Keratinocyte (primary cell): ENCODE results near the gene INVS. TPM values are rescaled to one million over a fixed set of nuclear protein-coding genes. Genes with fewer than 3 reads are reported as not detected.

Experiments
- DNase-seq: peaks from one replicate; pipeline ENCODE4 v3.0.0-alpha.2; 2011; ENCODE audit warnings: low read depth, missing footprints, low spot score
- FAIRE-seq: peaks from 2 replicates; lab custom pipeline; 2011; peaks lifted over from hg19 to GRCh38; lab: Jason Lieb, UNC
- H2AFZ ChIP-seq: 2 replicates; pipeline ENCODE4 v1.6.0; 2012; ENCODE audit warnings: low read length, control low read depth, inconsistent platforms; ENCODE audit not compliant: control insufficient read depth
- H3K27ac ChIP-seq: 2 replicates; pipeline ENCODE4 v1.5.1; 2011; ENCODE audit warnings: low read length; ENCODE audit not compliant: control insufficient read depth, insufficient read depth
- H3K27me3 ChIP-seq: 3 replicates; pipeline ENCODE4 v1.6.0; 2011; ENCODE audit warnings: low read length; ENCODE audit not compliant: control insufficient read depth, insufficient read depth; ENCODE audit errors: extremely low read depth
- H3K36me3 ChIP-seq, 2 experiments: 2 replicates in 1 of 2; 3 replicates in 1 of 2; pipeline ENCODE4 v1.5.1; 2011; ENCODE audit warnings: low read length in 2 of 2, mild to moderate bottlenecking in 1 of 2; ENCODE audit not compliant: control insufficient read depth in 2 of 2, insufficient read depth in 2 of 2; ENCODE audit errors: extremely low read depth in 1 of 2
- H3K4me1 ChIP-seq: 3 replicates; pipeline ENCODE4 v1.5.1; 2011; ENCODE audit warnings: low read length; ENCODE audit not compliant: control insufficient read depth, insufficient read depth; ENCODE audit errors: extremely low read depth
- H3K4me2 ChIP-seq: 3 replicates; pipeline ENCODE4 v1.6.0; 2011; ENCODE audit warnings: low read depth, low read length; ENCODE audit not compliant: control insufficient read depth, insufficient read depth; ENCODE audit errors: extremely low read depth
- H3K4me3 ChIP-seq, 3 experiments: fragments of 200-600 bp in 1 of 3; sonication (generic) in 1 of 3; 2 replicates in 2 of 3; 3 replicates in 1 of 3; pipeline ENCODE4 v1.5.1; 2011 to 2016; ENCODE audit warnings: low read length in 3 of 3, mild to moderate bottlenecking in 3 of 3, control low read depth in 2 of 3, inconsistent platforms in 1 of 3, low read depth in 1 of 3, mixed read lengths in 1 of 3, mixed run types in 1 of 3, moderate library complexity in 1 of 3; ENCODE audit not compliant: control insufficient read depth in 2 of 3, insufficient read depth in 2 of 3; ENCODE audit errors: extremely low read depth in 1 of 3
- H3K79me2 ChIP-seq: 2 replicates; pipeline ENCODE4 v1.6.0; 2012; ENCODE audit warnings: low read length; ENCODE audit not compliant: control insufficient read depth, insufficient read depth
- H3K9ac ChIP-seq: 3 replicates; pipeline ENCODE4 v1.6.0; 2011; ENCODE audit warnings: low read length; ENCODE audit not compliant: control insufficient read depth, insufficient read depth; ENCODE audit errors: extremely low read depth
- H3K9me1 ChIP-seq: 3 replicates; pipeline ENCODE4 v1.6.0; 2011; ENCODE audit warnings: low read length; ENCODE audit not compliant: control insufficient read depth, insufficient read depth; ENCODE audit errors: extremely low read depth
- H3K9me3 ChIP-seq: 2 replicates; pipeline ENCODE4 v1.5.1; 2012; ENCODE audit warnings: low read depth, low read length; ENCODE audit not compliant: control insufficient read depth
- H4K20me1 ChIP-seq: 3 replicates; pipeline ENCODE4 v1.6.0; 2011; ENCODE audit warnings: low read length; ENCODE audit not compliant: control insufficient read depth, insufficient read depth; ENCODE audit errors: extremely low read depth
- CTCF ChIP-seq, 3 experiments: IDR thresholded peaks in 1 of 3; conservative IDR thresholded peaks in 1 of 3; optimal IDR thresholded peaks in 1 of 3; 2 replicates in 2 of 3; 3 replicates in 1 of 3; pipeline versions ENCODE3 to v1.5.1; 2011; ENCODE audit warnings: low read length in 3 of 3, mild to moderate bottlenecking in 3 of 3, moderate library complexity in 2 of 3, control low read depth in 1 of 3, inconsistent platforms in 1 of 3; ENCODE audit not compliant: insufficient read depth in 2 of 3; ENCODE audit errors: extremely low read depth in 1 of 3
- EZH2 ChIP-seq: IDR thresholded peaks from one replicate; pipeline ENCODE4 v1.6.1; 2012; ENCODE audit warnings: inconsistent platforms, mild to moderate bottlenecking, low read length, moderate library complexity
- dilution Hi-C: fragments of 300-500 bp; cut with MboI; formaldehyde crosslinking; loops from one replicate; pipeline ENCODE4 v1.7.0; 2020; ENCODE audit warnings: low sequenced_read_pairs; ENCODE audit not compliant: extremely low pct_ligation_motif_present
- polyA minus RNA-seq, 3 experiments: library from RNA; depleted of rRNA, polyadenylated mRNA; stranded (reverse); fragments of >200 nt; gene quantifications; 1 replicate in 1 of 3; 2 replicates in 1 of 3; 3 replicates in 1 of 3; pipeline ENCODE4 v1.2.3, GENCODE V29; 2011
- polyA plus RNA-seq, 5 experiments: library from polyadenylated mRNA; depleted of rRNA in 3 of 5; stranded (reverse) in 3 of 5; stranded (forward) in 1 of 5; unstranded in 1 of 5; fragments of >200 nt; gene quantifications; 1 replicate in 1 of 5; 2 replicates in 3 of 5; 3 replicates in 1 of 5; pipeline versions ENCODE4 v1.2.1 to v1.2.3, GENCODE V29; 2011 to 2012; ENCODE audit warnings: missing spikeins in 2 of 5, low read depth in 1 of 5, low replicate concordance in 1 of 5

INVS gene
- 16.0 to 21.1 TPM (median 18.2 TPM) in 3 replicates for polyA plus RNA-seq
- polyA plus RNA-seq (2011; ENCODE audit: low read depth): 4.7 TPM
- polyA plus RNA-seq (2011; cell fraction: cytosol; rRNA removed): 13.6 and 19.9 TPM in 2 replicates
- polyA plus RNA-seq (2011; cell fraction: nucleus; rRNA removed): 26.0 and 26.9 TPM in 2 replicates
- 3.8 and 11.4 TPM in 2 replicates for polyA plus RNA-seq (2012; ENCODE audit: low replicate concordance)
- polyA minus RNA-seq: 9.6 to 39.3 TPM (median 25.0 TPM) in 3 replicates
- polyA minus RNA-seq (2011; cell fraction: cytosol; rRNA and poly(A)+ RNA removed): 12.5 TPM
- 24.8 and 43.3 TPM in 2 replicates for polyA minus RNA-seq (2011; cell fraction: nucleus; rRNA and poly(A)+ RNA removed)

GRCh38 chr9:100098887-100099721 lies at the start of gene INVS, which contains the start of gene ERP44:
INVS (plus strand) TSS chr9:100099243; CDS start chr9:100104522, 5,279 bp downstream.
ERP44 (minus strand) TSS chr9:100099000; CDS start chr9:100098840, 160 bp downstream.
- DNase-seq (peak; percentile 89), FAIRE-seq (peak; percentile 72)
- peaks cover 16% of the 10 kb centered on the region for H3K4me1 ChIP-seq
- H3K4me3 ChIP-seq: peak within 1 kb of the TSS; percentile 96 to 100 (median 98)
- no peaks in the 10 kb centered on the region for H3K9me3 ChIP-seq
- H2AFZ ChIP-seq: peak within 1 kb of the TSS; percentile 99
- dilution Hi-C loops: no loop called here
- peak within 1 kb of the TSS; percentile 87 for H3K27ac ChIP-seq
- H3K9ac ChIP-seq: peak within 1 kb of the TSS; percentile 97
- TF ChIP-seq EZH2 (no peak), CTCF (optimal IDR thresholded peaks at IDR 0.05 in 1 of 3, IDR thresholded peaks at IDR 0.05 in 1 of 3, conservative IDR thresholded peaks at IDR 0.05 in 1 of 3; ENCODE audit: extremely low read depth in 1 of 3, insufficient read depth in 2 of 3, low read length in 3 of 3) (no peak)
- H3K9me1 ChIP-seq: no peaks in the 10 kb centered on the region
- H4K20me1 ChIP-seq: no peaks in the 10 kb centered on the region
- no peaks in the 10 kb centered on the region for H3K27me3 ChIP-seq
- peaks cover 55% of the 10 kb centered on the region for H3K79me2 ChIP-seq
- peaks cover 6 to 14% of the 10 kb centered on the region in 2 experiments for H3K36me3 ChIP-seq
- peak within 1 kb of the TSS; percentile 92 for H3K4me2 ChIP-seq

- Histone ChIP-seq H3K27me3 (no peaks in the 10 kb centered on the region), H3K27ac (no peak overlapping the region), H2AFZ (no peak overlapping the region), H3K9me1 (no peaks in the 10 kb centered on the region), H3K9me3 (no peaks in the 10 kb centered on the region), H3K4me1 (no peaks in the 10 kb centered on the region), H3K4me3 (no peak overlapping the region), H3K79me2 (peaks cover 14% of the 10 kb centered on the region), H3K9ac (no peak overlapping the region), H4K20me1 (no peaks in the 10 kb centered on the region), H3K36me3 (peaks cover 3 to 6% of the 10 kb centered on the region in 2 experiments), H3K4me2 (no peak overlapping the region)
- FAIRE-seq (no peak), DNase-seq (no peak)
- dilution Hi-C loops: no loop called here
- TF ChIP-seq EZH2: no peak
- no peak for TF ChIP-seq CTCF (optimal IDR thresholded peaks at IDR 0.05 in 1 of 3, IDR thresholded peaks at IDR 0.05 in 1 of 3, conservative IDR thresholded peaks at IDR 0.05 in 1 of 3; ENCODE audit: extremely low read depth in 1 of 3, insufficient read depth in 2 of 3, low read length in 3 of 3)
Observed at GRCh38 chr9:100049551-100049950, 49.5 kb upstream of the INVS start.
